CD4-positive, alpha-beta T cell (primary cell): ENCODE measurements around the gene FAM193B. TPM values are rescaled to one million over a fixed set of nuclear protein-coding genes. Genes with fewer than 3 reads are reported as not detected.

Experiments used
- ATAC-seq: fragments of 200-7000 bp; cut with Tn5 transposase; one replicate; pipeline ENCODE4 v1.10.0; 2022; ENCODE audit warnings: mild to moderate bottlenecking; ENCODE audit not compliant: poor library complexity
- CTCF ChIA-PET: fragments of 350-600 bp; sonication (Branson Sonifier 250); formaldehyde crosslinking; loops from one replicate; lab custom pipeline; 2021; ENCODE audit warnings: antibody characterized with exemption, inconsistent platforms; lab: Charles Lee
- POLR2A ChIA-PET: fragments of 350-600 bp; sonication (Branson Sonifier 250); formaldehyde crosslinking; loops from one replicate; lab custom pipeline; 2021; ENCODE audit warnings: antibody characterized with exemption, inconsistent platforms; lab: Charles Lee
- DNase-seq, 14 experiments: peaks; one replicate each; pipeline ENCODE4 v3.0.0-alpha.2; 2013 to 2020; ENCODE audit warnings: mixed read lengths in 2 of 14
- H3K27ac ChIP-seq, 2 donors: one replicate each; pipeline versions ENCODE4 v1.5.1 to v1.7.0; 2013; ENCODE audit warnings: low read length in 2 of 2, low read depth in 1 of 2, mild to moderate bottlenecking in 1 of 2
- H3K27me3 ChIP-seq, 2 experiments: 1 replicate in 1 of 2; 2 replicates in 1 of 2; pipeline versions ENCODE4 v1.6.1 to v1.7.0; 2013; ENCODE audit warnings: low read length in 2 of 2, control low read depth in 1 of 2, mild to moderate bottlenecking in 1 of 2, moderate library complexity in 1 of 2; ENCODE audit not compliant: insufficient read depth in 2 of 2, control insufficient read depth in 1 of 2
- H3K36me3 ChIP-seq: one replicate; pipeline ENCODE4 v1.6.1; 2013; ENCODE audit warnings: low read length, control low read depth; ENCODE audit not compliant: insufficient read depth
- H3K4me1 ChIP-seq: one replicate; pipeline ENCODE4 v1.6.1; 2013; ENCODE audit warnings: low read length, control low read depth; ENCODE audit not compliant: insufficient read depth
- H3K4me3 ChIP-seq: one replicate; pipeline ENCODE4 v1.5.1; 2013; ENCODE audit warnings: mild to moderate bottlenecking, low read length, moderate library complexity
- H3K9me3 ChIP-seq, 2 experiments: 1 replicate in 1 of 2; 2 replicates in 1 of 2; pipeline versions ENCODE4 v1.6.1 to v1.7.0; 2013; ENCODE audit warnings: low read length in 2 of 2, mild to moderate bottlenecking in 2 of 2, control low read depth in 1 of 2, moderate library complexity in 1 of 2; ENCODE audit not compliant: control insufficient read depth in 1 of 2, insufficient read depth in 1 of 2
- H3K27ac Mint-ChIP-seq: one replicate; pipeline ENCODE4 v1.8.0; 2020; ENCODE audit warnings: mixed read lengths
- H3K27me3 Mint-ChIP-seq: one replicate; pipeline ENCODE4 v1.8.0; 2021; ENCODE audit warnings: mixed read lengths
- H3K36me3 Mint-ChIP-seq: one replicate; pipeline ENCODE4 v1.8.0; 2021; ENCODE audit warnings: low read depth, mixed read lengths
- H3K4me1 Mint-ChIP-seq: one replicate; pipeline ENCODE4 v1.8.0; 2021; ENCODE audit warnings: low read depth, mixed read lengths
- H3K4me3 Mint-ChIP-seq: one replicate; pipeline ENCODE4 v1.8.0; 2020; ENCODE audit warnings: mild to moderate bottlenecking, mixed read lengths
- H3K9me3 Mint-ChIP-seq: one replicate; pipeline ENCODE4 v1.8.0; 2020; ENCODE audit warnings: mixed read lengths
- CTCF ChIP-seq: fragments of 200-600 bp; IDR thresholded peaks from one replicate; pipeline ENCODE4 v1.8.0; 2022; ENCODE audit warnings: antibody characterized with exemption, mild to moderate bottlenecking
- intact Hi-C, 2 experiments: fragments of 100-400 bp; cut with DNase I in 1 of 2; cut with micrococcal nuclease in 1 of 2; formaldehyde crosslinking; loops; one replicate each; pipeline versions ENCODE4 v1.15.1 to v1.9.0; 2023 to 2025; cut with DNase I, micrococcal nuclease
- total RNA-seq, 174 experiments: library from RNA in 2 of 174; stranded (reverse) in 2 of 174; gene quantifications; one replicate each; pipeline ENCODE4 v1.2.3 and lab custom pipeline; 2021 to 2026

The FAM193B gene
- total RNA-seq, 2 experiments from 2014 or later, result 150 to 155 TPM

GRCh38 chr5:177602458-177602830 is 48.1 kb upstream of the FAM193B start:
- Mint-ChIP-seq H3K4me3 (no peak overlapping the region), H3K9me3 (no peaks in the 10 kb centered on the region), H3K27ac (no peak overlapping the region), H3K36me3 (peaks cover 33% of the 10 kb centered on the region), H3K4me1 (peaks cover 47% of the 10 kb centered on the region), H3K27me3 (no peaks in the 10 kb centered on the region)
- ChIA-PET POLR2A (no interaction called here), CTCF (no interaction called here)
- no peak for ATAC-seq
- H3K36me3 ChIP-seq, result peaks cover 5% of the 10 kb centered on the region
- H3K27me3 ChIP-seq, result no peaks in the 10 kb centered on the region
- H3K27ac ChIP-seq, result no peak overlapping the region
- DNase-seq, result no peak
- intact Hi-C loops, result loop anchor here in 1 of 2 experiments (5.0 kb wide), 1 partner anchor 550 kb away; the partner anchor contains the start of gene NHP2
- H3K4me1 ChIP-seq, result peaks cover 31% of the 10 kb centered on the region
- H3K9me3 ChIP-seq, result no peaks in the 10 kb centered on the region
- no peak for TF ChIP-seq CTCF
- no peak overlapping the region for H3K4me3 ChIP-seq

- Mint-ChIP-seq H3K4me3 (peak overlapping the region; percentile 97), H3K9me3 (no peaks in the 10 kb centered on the region), H3K27me3 (no peaks in the 10 kb centered on the region), H3K27ac (no peak overlapping the region), H3K36me3 (peaks cover 31% of the 10 kb centered on the region), H3K4me1 (peaks cover 41% of the 10 kb centered on the region)
- Histone ChIP-seq H3K4me3 (no peak overlapping the region), H3K27ac (no peak overlapping the region), H3K27me3 (no peaks in the 10 kb centered on the region), H3K36me3 (peaks cover 5% of the 10 kb centered on the region), H3K4me1 (peaks cover 25% of the 10 kb centered on the region), H3K9me3 (no peaks in the 10 kb centered on the region)
- DNase-seq (peak in 1 of 14 experiments; percentile 21), ATAC-seq (no peak)
- no peak for TF ChIP-seq CTCF
- CTCF ChIA-PET, result interaction anchor here (0.5 kb wide), 1 partner anchor 595 kb away, joined by 4 read pairs; the partner anchor contains the start of gene UIMC1
- POLR2A ChIA-PET, result interaction anchor here (0.9 kb wide), 1 partner anchor 10 kb away, joined by 3 read pairs; the partner anchor contains the start of gene TMED9
- intact Hi-C loops, result loop anchor here in 1 of 2 experiments (2.0 to 5.0 kb wide), 2 partner anchors 47 to 550 kb away; partner anchors contain the start of genes FAM193B and NHP2
Observed at GRCh38 chr5:177601577-177602457, 47.5 kb upstream of the FAM193B start.

- H3K9me3 Mint-ChIP-seq, result no peaks in the 10 kb centered on the region
- ATAC-seq (no peak), DNase-seq (no peak)
- H3K4me3 Mint-ChIP-seq, result peak overlapping the region; percentile 97
- H3K4me1 Mint-ChIP-seq, result peaks cover 34% of the 10 kb centered on the region
- H3K4me1 ChIP-seq, result peaks cover 24% of the 10 kb centered on the region
- intact Hi-C loops, result loop anchor here in 1 of 2 experiments (2.0 to 5.0 kb wide), 2 partner anchors 46 to 551 kb away; partner anchors contain the start of genes FAM193B and NHP2
- H3K27me3 Mint-ChIP-seq, result no peaks in the 10 kb centered on the region
- H3K27me3 ChIP-seq, result no peaks in the 10 kb centered on the region
- no peak overlapping the region for H3K4me3 ChIP-seq
- peaks cover 12% of the 10 kb centered on the region for H3K36me3 ChIP-seq
- H3K27ac Mint-ChIP-seq, result peak overlapping the region; percentile 85
- peaks cover 28% of the 10 kb centered on the region for H3K36me3 Mint-ChIP-seq
- H3K9me3 ChIP-seq, result no peaks in the 10 kb centered on the region
- no peak overlapping the region for H3K27ac ChIP-seq
- ChIA-PET CTCF (no interaction called here), POLR2A (interaction anchor here (0.9 kb wide), 1 partner anchor 9 kb away, joined by 3 read pairs; the partner anchor contains the start of gene TMED9)
- TF ChIP-seq CTCF, result no peak
Observed at GRCh38 chr5:177601126-177601525, 46.8 kb upstream of the FAM193B start.
